ENCODE measurements around the gene EDN2. TPM values are rescaled to one million over a fixed set of nuclear protein-coding genes. Genes with fewer than 3 reads are reported as not detected.
A peak's percentile ranks its signal among the peaks of the same experiment; 100 is the strongest.

Gene EDN2
- total RNA-seq, 4 donors from 2014 or later = 0.40 to 1.2 TPM; not detected in 2

- H3K4me3 ChIP-seq = peak overlapping the region in 3 of 4 donors; percentile 15 to 46 (median 24)
- peaks cover 55 to 74% (median 68%) of the 10 kb centered on the region in 4 donors for H3K4me1 ChIP-seq
- no peaks in the 10 kb centered on the region for H3K9me3 ChIP-seq
- 38% methylated on average over 23 of the region's 23 CpGs for WGBS
- H3K27ac ChIP-seq (replicated peaks in 1 of 4) = peak overlapping the region; percentile 35 to 77 (median 68)
- TF ChIP-seq CTCF (IDR thresholded peaks at IDR 0.05) (no peak), EP300 (IDR thresholded peaks at IDR 0.05) (no peak), POLR2AphosphoS5 (IDR thresholded peaks at IDR 0.05) (peak in 1 of 2 donors; percentile 50)
- H3K27me3 ChIP-seq = no peaks in the 10 kb centered on the region
- H3K36me3 ChIP-seq = no peaks in the 10 kb centered on the region
- intact Hi-C loops (cut with DNase I) = no loop called here
- no peak for DNase-seq (ENCODE audit: extremely low spot score)
These were observed 2.1 kb upstream of the EDN2 start for GRCh38 chr1:41486371-41487125.

- peak overlapping the region in 3 of 4 donors; percentile 35 to 77 (median 68) for H3K27ac ChIP-seq (replicated peaks in 1 of 4)
- TF ChIP-seq CTCF (IDR thresholded peaks at IDR 0.05) = no peak
- TF ChIP-seq EP300 (IDR thresholded peaks at IDR 0.05) = no peak
- TF ChIP-seq POLR2AphosphoS5 (IDR thresholded peaks at IDR 0.05) = no peak
- no peak for TF ChIP-seq POLR2A (IDR thresholded peaks at IDR 0.05; ENCODE audit: low read depth)
- H3K36me3 ChIP-seq = no peaks in the 10 kb centered on the region
- no peak overlapping the region for H3K4me3 ChIP-seq
- peaks cover 54 to 74% (median 68%) of the 10 kb centered on the region in 4 donors for H3K4me1 ChIP-seq
- intact Hi-C loops (cut with DNase I) = no loop called here
- H3K9me3 ChIP-seq = no peaks in the 10 kb centered on the region
- no peaks in the 10 kb centered on the region for H3K27me3 ChIP-seq
- DNase-seq (ENCODE audit: extremely low spot score) = no peak
- 52% methylated on average over 2 of the region's 4 CpGs for WGBS
These were observed 1.5 kb upstream of the EDN2 start for GRCh38 chr1:41486053-41486370.

GRCh38 chr1:41485605-41486004, 1.1 kb upstream of the EDN2 start:
- Histone ChIP-seq H3K27ac (replicated peaks in 1 of 4) (peak overlapping the region in 1 of 4 donors; percentile 77), H3K36me3 (no peaks in the 10 kb centered on the region), H3K27me3 (no peaks in the 10 kb centered on the region), H3K9me3 (no peaks in the 10 kb centered on the region), H3K4me1 (peaks cover 50 to 75% (median 68%) of the 10 kb centered on the region in 4 donors), H3K4me3 (no peak overlapping the region)
- no peak for DNase-seq (ENCODE audit: extremely low spot score)
- 48% methylated on average over 3 of the region's 5 CpGs for WGBS
- no peak for TF ChIP-seq CTCF (IDR thresholded peaks at IDR 0.05)
- intact Hi-C loops (cut with DNase I) = no loop called here

- H3K9me3 ChIP-seq = no peaks in the 10 kb centered on the region
- no peak for TF ChIP-seq POLR2AphosphoS5 (IDR thresholded peaks at IDR 0.05)
- TF ChIP-seq POLR2A (IDR thresholded peaks at IDR 0.05; ENCODE audit: low read depth) = no peak
- TF ChIP-seq CTCF (IDR thresholded peaks at IDR 0.05) = no peak
- TF ChIP-seq EP300 (IDR thresholded peaks at IDR 0.05) = no peak
- no peaks in the 10 kb centered on the region for H3K27me3 ChIP-seq
- no peak overlapping the region for H3K4me3 ChIP-seq
- peak overlapping the region in 2 of 4 donors; percentile 27 to 77 for H3K27ac ChIP-seq (replicated peaks in 1 of 4)
- intact Hi-C loops (cut with DNase I) = no loop called here
- H3K4me1 ChIP-seq = peaks cover 54 to 91% (median 75%) of the 10 kb centered on the region in 4 donors
- no peaks in the 10 kb centered on the region for H3K36me3 ChIP-seq
- 70% methylated on average over 1 of the region's 9 CpGs for WGBS
- no peak for DNase-seq (ENCODE audit: extremely low spot score)
These were observed 502 bp downstream of the EDN2 start for GRCh38 chr1:41483960-41484401.
